Measurements from ENCODE around the gene LIG1.

LIG1 gene

GRCh38 chr19:48135411-48135810, 34.7 kb downstream of the LIG1 start:
- ChIA-PET POLR2A (ENCODE audit: low non-redundant PET) (no interaction called here), CTCF (interaction anchor here (0.5 kb wide), 1 partner anchor 421 kb away, joined by 3 read pairs; no protein-coding TSS in a partner anchor)
- DNase-seq (ENCODE audit: low spot score): peak; percentile 35
- TF ChIP-seq CTCF (conservative IDR thresholded peaks at IDR 0.05; ENCODE audit: low read depth): no peak
- peak overlapping the region; percentile 20; the same call in 1 of the 2 replicates for H3K27ac ChIP-seq

DNA sequence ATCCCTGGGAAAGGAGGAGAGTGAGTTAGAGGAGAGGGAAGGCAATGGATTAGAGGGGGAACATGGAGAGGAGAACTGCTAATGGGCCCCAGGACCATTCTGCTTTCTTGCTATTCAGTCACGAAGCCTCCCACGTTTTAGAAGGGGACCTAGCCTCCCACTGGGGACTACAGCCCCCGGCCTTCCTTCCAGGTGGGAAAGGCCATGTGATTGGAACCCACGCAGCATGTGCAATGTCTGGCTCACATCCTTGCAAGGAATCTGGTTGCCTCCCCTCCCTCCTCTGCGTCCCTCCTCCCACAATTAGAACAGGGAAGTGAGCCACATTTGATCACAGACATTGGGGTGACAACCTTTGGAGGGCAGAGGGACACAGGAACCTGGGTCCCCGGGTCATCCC, 37.0 kb downstream of the LIG1 start:
- DNase-seq (ENCODE audit: low spot score): no peak
- POLR2A ChIA-PET (ENCODE audit: low non-redundant PET): no interaction called here
- no peak for TF ChIP-seq CTCF (conservative IDR thresholded peaks at IDR 0.05; ENCODE audit: low read depth)
- H3K27ac ChIP-seq: no peak overlapping the region
- CTCF ChIA-PET: no interaction called here

- ChIA-PET CTCF (interaction anchor here (0.6 kb wide), 1 partner anchor 24 kb away, joined by 3 read pairs; no protein-coding TSS in a partner anchor), POLR2A (ENCODE audit: low non-redundant PET) (no interaction called here)
- DNase-seq (ENCODE audit: low spot score): no peak
- no peak overlapping the region for H3K27ac ChIP-seq
- no peak for TF ChIP-seq CTCF (conservative IDR thresholded peaks at IDR 0.05; ENCODE audit: low read depth)
Observed at GRCh38 chr19:48127561-48127960, 42.6 kb downstream of the LIG1 start.

DNA sequence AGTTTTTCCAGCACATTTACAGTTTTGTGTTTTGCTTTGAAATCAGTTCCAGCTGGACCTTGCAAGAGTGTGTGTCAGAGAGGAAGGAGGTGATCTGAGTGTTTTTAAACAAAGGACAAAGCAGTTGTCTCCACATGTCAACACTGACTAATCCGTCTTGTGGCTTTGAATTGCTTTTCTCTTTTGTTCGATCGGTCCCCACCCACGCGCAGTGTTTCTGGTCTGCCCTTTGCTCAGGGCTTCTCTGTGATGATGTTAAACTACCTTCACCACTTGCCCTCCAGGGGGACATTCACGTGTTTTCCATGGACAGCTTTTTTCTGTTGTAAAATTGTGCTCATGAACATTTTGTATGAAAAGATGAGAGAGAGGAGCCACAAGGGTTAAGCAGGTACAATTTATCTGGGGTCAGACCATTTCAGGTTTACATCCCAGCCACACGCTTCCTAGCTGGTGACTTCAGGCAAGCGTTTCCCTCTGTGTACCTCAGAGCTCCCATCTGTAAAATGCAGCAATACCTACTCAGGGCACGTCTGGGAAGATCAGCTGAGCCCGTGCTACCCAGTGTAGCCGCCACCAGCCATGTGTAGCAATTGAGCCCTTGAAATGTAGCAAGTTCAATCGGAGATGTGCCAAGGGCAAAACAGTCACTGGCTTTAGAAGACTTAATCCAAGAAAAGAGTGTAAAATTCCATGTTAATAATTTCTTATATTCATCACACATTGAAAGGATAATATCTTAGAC, 46.1 kb downstream of the LIG1 start:
- CTCF ChIA-PET: interaction anchor here (0.7 to 1.0 kb wide), 3 partner anchors 17 to 151 kb away, joined by 3 to 5 read pairs (median 3); no protein-coding TSS in a partner anchor
- DNase-seq (ENCODE audit: low spot score): peak; percentile 69
- TF ChIP-seq CTCF (conservative IDR thresholded peaks at IDR 0.05; ENCODE audit: low read depth): no peak
- H3K27ac ChIP-seq: peak overlapping the region; percentile 59
- POLR2A ChIA-PET (ENCODE audit: low non-redundant PET): no interaction called here

GRCh38 chr19:48122421-48122820, 47.7 kb downstream of the LIG1 start:
- POLR2A ChIA-PET (ENCODE audit: low non-redundant PET): no interaction called here
- CTCF ChIA-PET: interaction anchor here (0.6 kb wide), 1 partner anchor 56 kb away, joined by 3 read pairs; no protein-coding TSS in a partner anchor

GRCh38 chr19:48121909-48122371, 48.2 kb downstream of the LIG1 start:
- no peak for TF ChIP-seq CTCF (conservative IDR thresholded peaks at IDR 0.05; ENCODE audit: low read depth)
- H3K27ac ChIP-seq: peak overlapping the region; percentile 59
- DNase-seq (ENCODE audit: low spot score): peak; percentile 32
- POLR2A ChIA-PET (ENCODE audit: low non-redundant PET): interaction anchor here (0.6 kb wide), 1 partner anchor 1875 kb away, joined by 7 read pairs; no protein-coding TSS in a partner anchor
- CTCF ChIA-PET: interaction anchor here (0.6 kb wide), 1 partner anchor 56 kb away, joined by 3 read pairs; no protein-coding TSS in a partner anchor

More at GRCh38 chr19:48122421-48122820, 47.7 kb downstream of the LIG1 start:
- TF ChIP-seq CTCF (conservative IDR thresholded peaks at IDR 0.05; ENCODE audit: low read depth): no peak
- peak overlapping the region; percentile 59 for H3K27ac ChIP-seq
- no peak for DNase-seq (ENCODE audit: low spot score)
